Hepatocyte (in vitro differentiated cells): ENCODE measurements around the gene ENTR1. TPM values are rescaled to one million over a fixed set of nuclear protein-coding genes. Genes with fewer than 3 reads are reported as not detected.

Experiments
- DNase-seq: peaks from one replicate; pipeline ENCODE4 v3.0.0-alpha.2; 2016; ENCODE audit warnings: low spot score
- H2AFZ ChIP-seq: fragments of 200-600 bp; sonication (generic); 2 replicates; pipeline ENCODE4 v1.6.0; 2016; ENCODE audit warnings: antibody characterized with exemption, mild to moderate bottlenecking
- H3K27ac ChIP-seq: fragments of 200-600 bp; sonication (generic); 2 replicates; pipeline ENCODE4 v1.5.1; 2016; ENCODE audit warnings: mild to moderate bottlenecking
- H3K27me3 ChIP-seq: fragments of 200-600 bp; sonication (generic); 2 replicates; pipeline ENCODE4 v1.6.1; 2016
- H3K36me3 ChIP-seq: fragments of 200-600 bp; sonication (generic); replicated peaks from 2 replicates; pipeline ENCODE4 v1.5.1; 2016; ENCODE audit warnings: low read depth; ENCODE audit not compliant: insufficient read depth
- H3K4me1 ChIP-seq: fragments of 200-600 bp; sonication (generic); 2 replicates; pipeline ENCODE4 v1.5.1; 2016; ENCODE audit warnings: mild to moderate bottlenecking, moderate library complexity; ENCODE audit not compliant: insufficient read depth
- H3K4me2 ChIP-seq: fragments of 200-600 bp; sonication (generic); 2 replicates; pipeline ENCODE4 v1.6.0; 2016
- H3K4me3 ChIP-seq: fragments of 200-600 bp; sonication (generic); 2 replicates; pipeline ENCODE4 v1.5.1; 2016; ENCODE audit warnings: mild to moderate bottlenecking
- H3K79me2 ChIP-seq: fragments of 200-600 bp; sonication (generic); 2 replicates; pipeline ENCODE4 v1.6.0; 2017; ENCODE audit warnings: mild to moderate bottlenecking
- H3K9me2 ChIP-seq: fragments of 200-600 bp; sonication (generic); replicated peaks from 2 replicates; pipeline ENCODE4 v1.6.0; 2017; ENCODE audit warnings: mild to moderate bottlenecking; ENCODE audit not compliant: insufficient read depth
- H3K9me3 ChIP-seq: fragments of 200-600 bp; sonication (generic); 2 replicates; pipeline ENCODE4 v1.5.1; 2016; ENCODE audit warnings: low read depth, mild to moderate bottlenecking
- H4K20me1 ChIP-seq: fragments of 200-600 bp; sonication (generic); 2 replicates; pipeline ENCODE4 v1.6.0; 2016; ENCODE audit warnings: mild to moderate bottlenecking; ENCODE audit not compliant: insufficient read depth, poor library complexity, severe bottlenecking
- CTCF ChIP-seq: fragments of 200-600 bp; sonication (generic); IDR thresholded peaks from 2 replicates; pipeline ENCODE4 v1.5.1; 2016; ENCODE audit warnings: antibody characterized with exemption, mild to moderate bottlenecking; ENCODE audit not compliant: poor library complexity
- EZH2 ChIP-seq: fragments of 200-600 bp; sonication (generic); IDR thresholded peaks from 2 replicates; pipeline ENCODE4 v1.6.1; 2016; ENCODE audit warnings: antibody characterized with exemption, mild to moderate bottlenecking, borderline replicate concordance
- EZH2phosphoT487 ChIP-seq: fragments of 200-600 bp; sonication (generic); IDR thresholded peaks from one replicate; pipeline ENCODE4 v1.6.1; 2018; ENCODE audit warnings: antibody characterized with exemption, mild to moderate bottlenecking, low read depth, moderate library complexity; ENCODE audit not compliant: unreplicated experiment, severe bottlenecking
- WGBS: methylation state at CpG from one replicate; pipeline ENCODE4 v1.1.6; 2016; ENCODE audit warnings: low lambda C conversion rate; ENCODE audit errors: missing lambda C conversion rate; 5-methylcytosine and 5-hydroxymethylcytosine counted together
- polyA plus RNA-seq: library from polyadenylated mRNA; unstranded; fragments of >200 nt; fragmentation: Nextera tagmentation; extraction: Ambion mirVana; gene quantifications from 2 replicates; pipeline ENCODE4 v1.2.1, GENCODE V29; 2016
- total RNA-seq: library from RNA; depleted of rRNA; stranded (reverse); fragments of >200 nt; gene quantifications from 2 replicates; pipeline ENCODE4 v1.2.3, GENCODE V29; 2014

ENTR1 gene
- total and polyA plus RNA-seq, 2 experiments from 2014 or later = 33.5 to 50.1 TPM

- H3K4me2 ChIP-seq = no peak overlapping the region
- no peak overlapping the region for H3K27ac ChIP-seq
- WGBS = 91% methylated on average over 7 of the region's 7 CpGs
- peaks cover 17% of the 10 kb centered on the region for H3K79me2 ChIP-seq
- no peaks in the 10 kb centered on the region for H3K9me2 ChIP-seq
- no peak overlapping the region for H2AFZ ChIP-seq
- no peaks in the 10 kb centered on the region for H4K20me1 ChIP-seq
- H3K4me3 ChIP-seq = no peak overlapping the region
- no peak for DNase-seq
- no peaks in the 10 kb centered on the region for H3K27me3 ChIP-seq
- no peaks in the 10 kb centered on the region for H3K9me3 ChIP-seq
- peaks cover 5% of the 10 kb centered on the region for H3K4me1 ChIP-seq
- no peak for TF ChIP-seq CTCF
- TF ChIP-seq EZH2phosphoT487 = no peak
- TF ChIP-seq EZH2 = no peak
- no peaks in the 10 kb centered on the region for H3K36me3 ChIP-seq
Observed at GRCh38 chr9:136405481-136405880, 4.9 kb downstream of the ENTR1 start.

GRCh38 chr9:136404801-136405136 lies 5.6 kb downstream of the ENTR1 start:
- TF ChIP-seq EZH2phosphoT487 = no peak
- no peak for TF ChIP-seq EZH2
- TF ChIP-seq CTCF = no peak
- Histone ChIP-seq H3K9me3 (no peaks in the 10 kb centered on the region), H3K79me2 (peaks cover 16% of the 10 kb centered on the region), H3K4me3 (no peak overlapping the region), H3K9me2 (no peaks in the 10 kb centered on the region), H2AFZ (no peak overlapping the region), H4K20me1 (no peaks in the 10 kb centered on the region), H3K27ac (no peak overlapping the region), H3K27me3 (no peaks in the 10 kb centered on the region), H3K4me2 (no peak overlapping the region), H3K4me1 (peaks cover 9% of the 10 kb centered on the region), H3K36me3 (no peaks in the 10 kb centered on the region)
- WGBS = 95% methylated on average over 14 of the region's 14 CpGs
- DNase-seq = no peak

GRCh38 chr9:136403915-136404800 lies 6.3 kb downstream of the ENTR1 start:
- Histone ChIP-seq H3K4me3 (no peak overlapping the region), H3K4me1 (peaks cover 4% of the 10 kb centered on the region), H3K9me2 (no peaks in the 10 kb centered on the region), H3K27me3 (no peaks in the 10 kb centered on the region), H3K79me2 (peaks cover 16% of the 10 kb centered on the region), H2AFZ (no peak overlapping the region), H4K20me1 (no peaks in the 10 kb centered on the region), H3K27ac (no peak overlapping the region), H3K9me3 (no peaks in the 10 kb centered on the region), H3K4me2 (no peak overlapping the region), H3K36me3 (no peaks in the 10 kb centered on the region)
- TF ChIP-seq EZH2phosphoT487 = no peak
- no peak for TF ChIP-seq CTCF
- TF ChIP-seq EZH2 = no peak
- no peak for DNase-seq
- WGBS = 94% methylated on average over 32 of the region's 32 CpGs
